Peyer's patch (tissue), 4 donors: ENCODE data around the gene ZNF514. TPM values are rescaled to one million over a fixed set of nuclear protein-coding genes. Genes with fewer than 3 reads are reported as not detected.
A peak's percentile ranks its signal among the peaks of the same experiment; 100 is the strongest.

Experiments
- DNase-seq, 3 donors: peaks; one replicate each; pipeline ENCODE4 v3.0.0-alpha.2; 2017 to 2019
- H3K27ac ChIP-seq, 4 donors: fragments of 200-600 bp; sonication (generic); one replicate each; pipeline ENCODE4 v1.5.1; 2016 to 2019
- H3K27me3 ChIP-seq, 2 donors: fragments of 200-600 bp; sonication (generic); one replicate each; pipeline ENCODE4 v1.5.1; 2019
- H3K36me3 ChIP-seq, 3 donors: fragments of 200-600 bp; sonication (generic); one replicate each; pipeline ENCODE4 v1.5.1; 2016 to 2019
- H3K4me1 ChIP-seq, 4 donors: fragments of 200-600 bp; sonication (generic); one replicate each; pipeline ENCODE4 v1.5.1; 2016 to 2019
- H3K4me3 ChIP-seq, 4 donors: fragments of 200-600 bp; sonication (generic); 1 replicate in 3 of 4; 2 replicates in 1 of 4; pipeline ENCODE4 v1.5.1; 2016 to 2019; ENCODE audit warnings: mild to moderate bottlenecking in 1 of 4
- H3K9me3 ChIP-seq, 4 donors: fragments of 200-600 bp; sonication (generic); one replicate each; pipeline ENCODE4 v1.5.1; 2016 to 2019; ENCODE audit warnings: mild to moderate bottlenecking in 1 of 4
- CTCF ChIP-seq, 6 experiments: fragments of 450-650 bp in 4 of 6; fragments of 200-600 bp in 2 of 6; sonication (generic) in 1 of 6; IDR thresholded peaks; one replicate each; pipeline ENCODE4 v1.5.1; 2017 to 2019; ENCODE audit warnings: antibody characterized with exemption in 6 of 6, mild to moderate bottlenecking in 3 of 6, moderate library complexity in 1 of 6
- POLR2A ChIP-seq, 2 donors: fragments of 450-650 bp; IDR thresholded peaks; one replicate each; pipeline ENCODE4 v1.5.1; 2017; ENCODE audit warnings: antibody characterized with exemption in 2 of 2, mild to moderate bottlenecking in 2 of 2, moderate library complexity in 2 of 2
- total RNA-seq, 4 donors: library from RNA; depleted of rRNA; stranded (reverse); fragments of >200 nt; gene quantifications; one replicate each; pipeline ENCODE4 v1.1.0, GENCODE V29; 2016

Gene ZNF514
- total RNA-seq, result 10 to 100 TPM; 14.2 to 52.0 (median 23.6) TPM

DNA sequence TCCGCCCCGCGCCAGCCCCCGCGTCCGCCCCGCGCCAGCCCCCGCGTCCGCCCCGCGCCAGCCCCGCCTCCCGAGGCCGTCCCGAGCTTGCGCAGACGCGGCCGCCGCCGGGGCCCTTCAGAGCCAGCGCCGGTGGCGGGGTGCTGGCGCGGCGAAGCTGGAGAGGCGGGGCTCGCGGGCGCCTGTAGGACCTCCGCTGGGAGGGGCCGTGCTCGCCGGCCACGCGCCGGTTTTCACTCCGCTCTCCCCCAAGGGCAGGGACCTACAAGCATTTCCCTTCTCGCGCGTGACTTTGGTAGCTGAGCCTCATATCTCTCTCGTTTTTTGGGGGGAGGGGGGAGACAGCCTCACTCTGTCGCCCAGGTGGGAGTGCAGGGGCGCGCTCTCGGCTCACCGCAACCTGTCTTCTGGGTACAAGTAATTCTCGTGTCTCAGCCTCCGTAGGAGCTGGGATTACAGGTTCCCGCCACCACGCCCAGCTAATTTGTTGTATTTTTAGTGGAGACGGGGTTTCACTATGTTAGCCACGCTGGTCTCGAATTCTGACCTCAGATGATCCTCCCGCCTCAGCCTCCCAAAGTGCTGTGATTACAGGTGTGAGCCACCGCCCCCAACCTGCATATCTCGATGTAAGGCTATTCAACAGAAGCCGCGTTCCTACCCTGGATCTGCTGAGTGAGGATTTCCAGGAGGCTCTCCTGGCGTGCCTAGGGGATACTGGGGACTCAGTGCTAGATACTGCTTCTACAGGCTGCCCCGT, at the start of gene ZNF514:
Gene ZNF514, minus strand, starts transcription at position 159 of the 760 bp plus-strand sequence. CDS start 6,595 bp downstream, outside the sequence.
- Histone ChIP-seq H3K4me3 (peak within 1 kb of the TSS; percentile 67 to 95 (median 72)), H3K27ac (peak within 1 kb of the TSS; percentile 72 to 82 (median 78)), H3K27me3 (no peaks in the 10 kb centered on the region), H3K9me3 (no peaks in the 10 kb centered on the region), H3K4me1 (peaks cover 0 to 19% (median 1%) of the 10 kb centered on the region in 4 donors), H3K36me3 (peaks cover 0 to 15% (median 0%) of the 10 kb centered on the region in 3 donors)
- DNase-seq, result peak; percentile 71 to 91 (median 85)
- no peak for TF ChIP-seq POLR2A (IDR thresholded peaks at IDR 0.05)
- no peak for TF ChIP-seq CTCF (IDR thresholded peaks at IDR 0.05)

DNA sequence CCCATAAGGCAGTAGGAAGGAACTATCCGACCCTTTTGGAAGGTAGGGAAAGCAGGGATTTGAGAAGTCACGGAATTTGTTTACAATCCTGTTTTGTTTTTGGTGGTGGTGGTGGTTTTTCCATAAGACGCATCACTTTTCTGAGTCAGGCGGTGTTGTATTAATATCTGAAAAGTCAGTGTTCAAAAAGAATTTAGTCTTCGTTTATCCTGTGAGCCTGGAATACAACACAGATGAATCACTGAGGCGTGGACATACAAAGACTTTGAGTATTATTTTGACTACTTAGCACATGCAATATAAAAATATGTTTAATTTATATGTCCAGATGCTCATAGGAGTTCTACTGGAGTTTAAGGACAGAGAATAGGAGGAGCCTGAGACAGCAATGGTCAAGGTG, 48.5 kb upstream of the ZNF514 start:
- Histone ChIP-seq H3K4me1 (peaks cover 0 to 7% (median 6%) of the 10 kb centered on the region in 4 donors), H3K36me3 (peaks cover 0 to 19% (median 0%) of the 10 kb centered on the region in 3 donors), H3K27me3 (no peaks in the 10 kb centered on the region), H3K9me3 (peaks cover 0 to 23% (median 3%) of the 10 kb centered on the region in 4 donors), H3K4me3 (peak overlapping the region; percentile 70 to 89 (median 80)), H3K27ac (peak overlapping the region in 1 of 4 donors; percentile 82)
- TF ChIP-seq CTCF (IDR thresholded peaks at IDR 0.05), result no peak
- TF ChIP-seq POLR2A (IDR thresholded peaks at IDR 0.05), result no peak
- no peak for DNase-seq

- Histone ChIP-seq H3K27me3 (no peaks in the 10 kb centered on the region), H3K4me1 (peaks cover 0 to 7% (median 6%) of the 10 kb centered on the region in 4 donors), H3K36me3 (peaks cover 0 to 11% (median 0%) of the 10 kb centered on the region in 3 donors), H3K9me3 (peaks cover 0 to 15% (median 3%) of the 10 kb centered on the region in 4 donors), H3K4me3 (peak within 1 kb of the TSS; percentile 70 to 89 (median 80)), H3K27ac (peak within 1 kb of the TSS; percentile 78 to 92 (median 87))
- peak; percentile 84 to 95 (median 94) for DNase-seq
- TF ChIP-seq POLR2A (IDR thresholded peaks at IDR 0.05) (peak in 1 of 2 donors; percentile 33), CTCF (IDR thresholded peaks at IDR 0.05) (peak in 4 of 6 experiments; percentile 35 to 54 (median 45))
Observed at GRCh38 chr2:95207111-95207961, 47.7 kb upstream of the ZNF514 start, which contains the start of gene ZNF892. TSS of gene ZNF892 (plus strand) at chr2:95207521. CDS start at chr2:95207816, 295 bp downstream.

DNA sequence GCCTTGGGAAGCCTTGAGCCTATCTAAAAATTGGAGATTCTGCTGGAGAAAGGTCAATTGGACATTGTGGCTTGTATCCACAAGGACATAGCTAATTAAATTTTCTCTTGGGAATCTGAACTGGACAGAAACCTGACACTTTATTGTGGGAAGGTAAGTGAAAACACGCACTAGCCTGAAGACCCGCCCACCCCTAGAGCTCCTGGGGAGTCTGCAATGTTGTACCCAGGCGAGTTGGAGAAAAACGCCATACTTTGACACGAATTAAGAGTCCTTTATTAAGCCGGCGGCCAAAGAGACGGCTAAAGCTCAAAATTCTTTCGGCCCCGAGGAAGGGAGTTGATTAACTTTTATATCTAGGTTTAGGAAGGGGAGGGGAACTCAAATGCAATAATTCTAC, 46.4 kb upstream of the ZNF514 start:
- H3K4me1 ChIP-seq, result peaks cover 0 to 7% (median 6%) of the 10 kb centered on the region in 4 donors
- no peak for DNase-seq
- TF ChIP-seq CTCF (IDR thresholded peaks at IDR 0.05) (no peak), POLR2A (IDR thresholded peaks at IDR 0.05) (no peak)
- no peak overlapping the region for H3K27ac ChIP-seq
- H3K9me3 ChIP-seq, result peaks cover 0 to 5% (median under 1%) of the 10 kb centered on the region in 4 donors
- H3K27me3 ChIP-seq, result no peaks in the 10 kb centered on the region
- H3K4me3 ChIP-seq, result no peak overlapping the region
- no peaks in the 10 kb centered on the region for H3K36me3 ChIP-seq

DNA sequence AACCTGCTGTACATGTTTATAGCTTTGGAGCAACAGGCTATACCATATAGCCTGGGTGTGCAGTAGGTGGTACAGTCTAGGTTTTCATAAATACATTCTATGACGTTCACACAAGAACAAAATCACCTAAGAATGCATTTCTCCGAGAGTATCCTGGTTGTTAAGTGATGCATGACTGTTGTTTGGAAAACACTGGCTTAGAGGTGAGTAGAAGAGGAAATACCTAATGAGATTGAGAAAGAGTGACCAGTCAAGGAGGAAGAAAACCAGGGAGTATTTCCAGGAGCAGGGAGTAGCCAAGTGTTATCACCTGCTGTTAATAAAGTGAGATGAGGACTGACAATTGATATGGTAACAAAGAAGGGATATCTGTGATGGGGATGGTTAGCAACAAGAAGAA, 44.7 kb upstream of the ZNF514 start:
- no peaks in the 10 kb centered on the region for H3K36me3 ChIP-seq
- H3K27ac ChIP-seq, result no peak overlapping the region
- no peaks in the 10 kb centered on the region for H3K9me3 ChIP-seq
- no peaks in the 10 kb centered on the region for H3K27me3 ChIP-seq
- no peak for DNase-seq
- H3K4me1 ChIP-seq, result peaks cover 0 to 7% (median 6%) of the 10 kb centered on the region in 4 donors
- TF ChIP-seq POLR2A (IDR thresholded peaks at IDR 0.05), result no peak
- TF ChIP-seq CTCF (IDR thresholded peaks at IDR 0.05), result no peak
- no peak overlapping the region for H3K4me3 ChIP-seq
